Measurements from ENCODE around the gene PTPRN2. TPM values are rescaled to one million over a fixed set of nuclear protein-coding genes. Genes with fewer than 3 reads are reported as not detected.

Gene PTPRN2
- total and polyA plus RNA-seq, 5 experiments from 2014 or later, result 0.69 to 1.5 (median 0.99) TPM

DNA sequence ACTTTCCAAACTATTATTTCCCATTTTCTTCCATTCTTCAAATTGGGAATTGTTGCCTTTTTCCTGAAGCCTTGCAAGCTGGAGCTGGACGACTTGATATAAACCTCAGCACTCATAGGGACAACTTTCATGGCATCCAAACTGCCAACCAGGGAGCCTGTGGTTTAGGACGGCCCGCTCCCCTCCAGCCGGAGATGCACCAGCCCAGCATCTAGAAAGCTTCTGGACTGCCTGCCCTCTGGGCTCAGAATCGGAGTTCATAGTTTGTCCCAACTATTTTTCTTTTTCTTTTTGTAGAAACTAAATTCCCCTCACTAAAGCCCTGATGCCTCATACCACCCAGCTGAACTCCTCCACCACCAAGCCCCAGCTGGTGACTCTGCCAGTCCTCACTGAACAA is 1050.6 kb downstream of the PTPRN2 start:
- POLR2A ChIA-PET, result no interaction called here
- Mint-ChIP-seq H3K9me3 (peaks cover 2 to 23% (median 14%) of the 10 kb centered on the region in 9 donors), H3K27ac (no peak overlapping the region), H3K4me3 (no peak overlapping the region), H3K4me1 (no peaks in the 10 kb centered on the region), H3K36me3 (peaks cover 0 to 15% (median 10%) of the 10 kb centered on the region in 3 donors), H3K27me3 (peaks cover 0 to 20% (median 3%) of the 10 kb centered on the region in 5 donors)
- no peak for DNase-seq
- no peak for ATAC-seq

DNA sequence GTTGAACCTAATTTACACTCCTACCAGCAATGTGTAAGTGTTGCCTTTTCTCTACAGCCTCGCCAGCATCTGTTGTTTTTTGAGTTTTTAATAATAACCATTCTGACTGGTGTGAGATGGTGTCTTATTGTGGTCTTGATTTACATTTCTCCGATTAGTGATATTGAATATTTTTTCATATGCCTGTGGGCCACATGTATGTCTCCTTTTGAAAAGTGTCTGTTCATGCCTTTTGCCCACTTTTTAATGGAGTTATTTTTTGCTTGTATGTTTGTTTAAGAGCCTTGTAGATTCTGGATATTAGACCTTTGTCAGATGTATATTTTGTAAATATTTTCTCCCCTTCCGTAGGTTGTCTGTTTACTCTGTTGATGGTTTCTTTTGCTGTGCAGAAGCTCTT is 1055.6 kb downstream of the PTPRN2 start:
- no peak for DNase-seq
- POLR2A ChIA-PET, result no interaction called here
- Mint-ChIP-seq H3K27ac (no peak overlapping the region), H3K4me3 (no peak overlapping the region), H3K4me1 (no peaks in the 10 kb centered on the region), H3K9me3 (peaks cover 2 to 29% (median 16%) of the 10 kb centered on the region in 9 donors), H3K27me3 (no peaks in the 10 kb centered on the region), H3K36me3 (peaks cover 0 to 21% (median 13%) of the 10 kb centered on the region in 3 donors)
- no peak for ATAC-seq

DNA sequence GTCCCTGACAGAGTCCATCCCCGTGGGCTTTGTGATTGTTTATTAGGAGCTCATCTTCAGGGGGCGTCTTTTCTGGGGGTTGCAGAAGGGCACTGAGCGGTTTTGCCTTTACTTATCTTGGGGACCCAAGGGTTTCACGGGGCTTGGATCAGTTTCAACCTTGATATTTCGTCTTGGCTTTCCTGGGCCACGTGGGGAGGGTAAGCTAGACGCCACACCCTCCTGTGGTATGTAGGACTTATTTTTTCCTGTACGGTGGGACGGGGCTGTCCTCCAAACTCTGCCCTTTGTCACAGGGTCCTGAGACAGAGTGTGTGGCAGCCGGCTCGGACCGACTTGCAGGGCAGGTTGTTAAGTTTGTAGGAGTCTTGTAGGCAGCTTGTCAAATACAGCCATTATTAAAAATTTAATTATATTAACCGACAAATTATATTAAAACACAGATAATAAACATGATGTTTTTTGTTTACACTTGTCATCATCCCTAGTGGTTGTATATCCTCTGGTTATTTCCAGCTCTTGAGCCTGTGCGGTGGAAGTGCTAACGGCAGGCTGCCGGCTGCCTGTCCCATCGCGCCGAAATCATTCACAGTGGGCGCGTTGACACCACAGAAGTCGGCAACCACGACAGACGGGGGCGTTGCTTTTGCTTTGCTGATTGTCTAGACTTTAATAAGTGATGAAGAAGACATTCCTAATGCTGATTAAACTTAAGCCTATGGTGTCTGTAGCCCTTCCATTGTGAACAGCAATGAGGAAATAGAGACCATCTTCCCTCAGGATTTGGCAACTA is 1057.7 kb downstream of the PTPRN2 start:
- H3K9me3 Mint-ChIP-seq, result peaks cover 2 to 29% (median 16%) of the 10 kb centered on the region in 9 donors
- POLR2A ChIA-PET, result interaction anchor here (1.2 kb wide), 1 partner anchor 83 kb away, joined by 4 read pairs; no protein-coding TSS in a partner anchor
- H3K36me3 Mint-ChIP-seq, result peaks cover 0 to 21% (median 13%) of the 10 kb centered on the region in 3 donors
- peaks cover 2 to 14% (median 2%) of the 10 kb centered on the region in 5 donors for H3K27me3 Mint-ChIP-seq
- peaks cover 0 to 4% (median 1%) of the 10 kb centered on the region in 4 donors for H3K4me1 Mint-ChIP-seq
- ATAC-seq, result no peak
- DNase-seq, result peak in 1 of 10 donors; percentile 28
- peak overlapping the region in 2 of 10 donors; percentile 36 to 62 for H3K27ac Mint-ChIP-seq
- no peak overlapping the region for H3K4me3 Mint-ChIP-seq

DNA sequence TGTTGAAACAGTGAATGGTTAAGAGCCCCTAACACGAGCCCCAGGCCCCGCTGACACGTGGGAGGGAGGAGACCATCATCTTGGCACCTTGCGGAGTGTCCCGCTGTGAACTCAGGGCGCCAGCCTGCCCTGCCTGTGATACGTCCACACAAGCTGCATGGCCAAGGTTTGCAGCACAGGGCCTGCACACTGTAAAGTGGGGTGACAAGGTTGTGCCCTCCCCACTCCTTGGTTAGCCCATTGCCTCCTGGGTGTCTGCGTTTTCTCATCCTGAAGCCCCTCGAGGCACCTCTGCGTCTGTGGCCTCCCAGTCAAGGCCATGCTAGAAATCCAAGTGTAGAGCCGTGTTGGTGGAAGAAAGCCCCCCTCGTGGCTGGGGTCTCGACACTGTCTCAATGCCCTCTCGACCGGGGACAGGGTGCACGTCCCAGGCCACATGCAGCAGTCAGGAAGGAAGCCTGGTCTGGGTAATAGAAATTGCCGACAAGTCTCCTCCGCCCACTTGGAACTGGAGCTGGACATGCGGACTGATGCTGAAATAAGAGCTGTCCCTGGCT is 1058.8 kb downstream of the PTPRN2 start:
- ATAC-seq, result no peak
- H3K36me3 Mint-ChIP-seq, result peaks cover 0 to 21% (median 13%) of the 10 kb centered on the region in 3 donors
- H3K27ac Mint-ChIP-seq, result no peak overlapping the region
- H3K9me3 Mint-ChIP-seq, result peaks cover 2 to 27% (median 15%) of the 10 kb centered on the region in 9 donors
- H3K4me3 Mint-ChIP-seq, result no peak overlapping the region
- POLR2A ChIA-PET, result interaction anchor here (1.2 kb wide), 1 partner anchor 84 kb away, joined by 4 read pairs; no protein-coding TSS in a partner anchor
- H3K4me1 Mint-ChIP-seq, result peaks cover 0 to 4% (median 1%) of the 10 kb centered on the region in 4 donors
- H3K27me3 Mint-ChIP-seq, result peaks cover 2 to 16% (median 4%) of the 10 kb centered on the region in 5 donors
- DNase-seq, result peak in 1 of 10 donors; percentile 49

DNA sequence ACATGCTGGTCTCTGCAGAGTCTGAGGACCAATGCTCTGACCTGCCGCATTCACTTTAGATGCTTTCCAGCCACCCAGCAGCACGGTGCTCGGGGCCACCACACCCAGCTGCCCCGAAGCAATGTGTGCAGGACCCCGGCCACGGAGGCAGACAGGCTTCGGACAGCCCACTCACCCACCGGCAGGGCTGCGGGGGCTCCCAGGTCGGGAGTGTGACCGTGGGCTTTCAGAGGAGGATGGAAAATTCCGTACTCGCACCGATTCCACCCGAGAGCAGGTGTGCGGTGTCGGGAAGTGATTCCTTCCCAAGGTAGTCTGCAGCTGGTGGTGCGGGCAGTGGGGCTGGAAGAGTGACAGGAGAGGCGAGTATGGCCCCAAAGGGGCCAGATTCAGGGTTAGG is 1059.9 kb downstream of the PTPRN2 start:
- Mint-ChIP-seq H3K4me1 (peaks cover 0 to 4% (median 1%) of the 10 kb centered on the region in 4 donors), H3K4me3 (no peak overlapping the region)
- POLR2A ChIA-PET, result no interaction called here

DNA sequence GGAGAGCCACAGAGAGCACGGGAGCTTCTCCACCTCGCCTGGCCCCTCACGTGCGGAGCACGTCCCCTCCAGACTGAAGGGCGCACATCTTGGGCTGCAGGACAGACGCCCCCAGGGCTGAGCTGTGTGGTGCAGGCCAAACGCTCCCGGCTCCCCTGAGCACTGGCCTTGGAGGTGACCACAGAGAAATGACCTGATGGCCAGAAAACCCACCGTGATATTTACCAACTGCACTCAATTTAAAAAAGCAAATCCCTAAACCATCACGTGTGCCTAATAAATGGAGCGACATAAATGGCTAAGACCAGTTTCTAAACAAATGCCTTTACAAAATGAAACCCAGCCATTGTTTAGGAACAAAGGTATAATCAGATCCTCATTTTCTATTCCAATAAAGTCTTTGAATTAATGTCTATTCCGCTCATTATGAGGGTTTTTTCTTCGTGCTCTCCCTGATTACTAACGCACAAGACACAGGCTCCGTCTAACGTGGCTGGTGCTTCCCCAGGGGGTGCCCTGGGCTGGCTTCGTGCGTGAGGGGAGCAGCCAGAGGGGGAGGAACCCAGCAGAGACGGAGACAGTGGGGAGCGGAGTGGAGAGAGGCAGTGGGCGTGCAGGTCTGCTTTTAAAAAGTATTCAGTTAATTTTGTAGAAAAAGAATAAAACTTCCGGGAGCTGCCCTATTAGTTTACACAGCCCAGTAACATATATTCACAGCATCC is 1060.5 kb downstream of the PTPRN2 start:
- Mint-ChIP-seq H3K4me3 (no peak overlapping the region), H3K27me3 (peaks cover 2 to 16% (median 4%) of the 10 kb centered on the region in 5 donors), H3K4me1 (peaks cover 0 to 4% (median 1%) of the 10 kb centered on the region in 4 donors), H3K27ac (no peak overlapping the region), H3K9me3 (peaks cover 0 to 9% (median 5%) of the 10 kb centered on the region in 9 donors), H3K36me3 (peaks cover 0 to 6% (median 5%) of the 10 kb centered on the region in 3 donors)
- DNase-seq (peak in 1 of 10 donors; percentile 48), ATAC-seq (no peak)
- POLR2A ChIA-PET, result no interaction called here

More for the DNA sequence above, 1059.9 kb downstream of the PTPRN2 start:
- peaks cover 0 to 12% (median 9%) of the 10 kb centered on the region in 3 donors for H3K36me3 Mint-ChIP-seq
- DNase-seq, result peak in 1 of 10 donors; percentile 37
- no peak overlapping the region for H3K27ac Mint-ChIP-seq
- no peak for ATAC-seq
- peaks cover 0 to 15% (median 9%) of the 10 kb centered on the region in 9 donors for H3K9me3 Mint-ChIP-seq
- H3K27me3 Mint-ChIP-seq, result peaks cover 2 to 16% (median 4%) of the 10 kb centered on the region in 5 donors

DNA sequence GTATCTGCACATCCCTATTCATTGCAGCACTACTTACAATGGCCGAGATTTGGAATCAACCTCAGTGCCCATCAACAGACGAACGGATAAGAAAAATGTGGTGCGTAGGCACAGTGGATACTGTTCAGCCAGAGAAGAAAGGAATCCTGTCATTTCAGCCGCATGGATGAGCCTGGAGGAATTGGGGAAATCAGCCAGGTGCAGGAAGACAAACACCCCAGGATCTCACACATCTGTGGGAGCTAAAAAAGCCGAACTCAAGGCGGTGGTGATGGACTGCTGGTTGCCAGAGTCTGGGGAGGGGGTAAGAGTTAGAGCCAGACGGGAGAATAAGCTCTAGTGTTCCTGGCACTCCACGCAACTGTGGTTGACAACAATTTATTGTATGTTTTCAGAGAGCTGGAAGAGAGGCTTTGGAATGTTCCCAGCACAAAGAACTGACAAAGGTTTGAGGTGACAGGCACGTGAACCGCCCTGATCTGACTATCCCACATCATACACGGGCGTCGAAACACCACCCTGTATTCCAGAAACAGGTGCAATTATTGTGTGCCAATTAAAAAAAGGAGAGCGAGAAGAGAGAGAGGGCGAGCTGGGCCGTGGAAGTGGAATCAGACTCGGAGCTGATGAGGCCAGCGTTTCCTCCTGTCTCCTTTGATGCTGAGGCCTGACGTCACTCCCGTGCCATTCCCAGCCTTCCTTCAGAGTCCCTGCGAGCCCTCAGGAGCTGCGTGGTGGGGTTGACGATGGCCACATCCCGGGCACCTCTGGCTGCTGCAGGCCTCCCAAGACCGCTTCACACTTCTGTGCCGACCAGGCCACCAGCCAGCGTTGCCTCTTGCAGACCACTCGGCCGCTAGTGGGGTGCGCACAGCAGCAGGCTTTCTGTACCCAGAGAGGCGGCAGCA is 1061.4 kb downstream of the PTPRN2 start:
- ATAC-seq (no peak), DNase-seq (no peak)
- H3K4me3 Mint-ChIP-seq, result no peak overlapping the region
- H3K4me1 Mint-ChIP-seq, result peaks cover 0 to 4% (median 1%) of the 10 kb centered on the region in 4 donors
- POLR2A ChIA-PET, result no interaction called here
- H3K27ac Mint-ChIP-seq, result no peak overlapping the region
- peaks cover 2 to 16% (median 4%) of the 10 kb centered on the region in 5 donors for H3K27me3 Mint-ChIP-seq
- H3K36me3 Mint-ChIP-seq, result no peaks in the 10 kb centered on the region
- H3K9me3 Mint-ChIP-seq, result peaks cover 0 to under 1% (median 0%) of the 10 kb centered on the region in 9 donors

DNA sequence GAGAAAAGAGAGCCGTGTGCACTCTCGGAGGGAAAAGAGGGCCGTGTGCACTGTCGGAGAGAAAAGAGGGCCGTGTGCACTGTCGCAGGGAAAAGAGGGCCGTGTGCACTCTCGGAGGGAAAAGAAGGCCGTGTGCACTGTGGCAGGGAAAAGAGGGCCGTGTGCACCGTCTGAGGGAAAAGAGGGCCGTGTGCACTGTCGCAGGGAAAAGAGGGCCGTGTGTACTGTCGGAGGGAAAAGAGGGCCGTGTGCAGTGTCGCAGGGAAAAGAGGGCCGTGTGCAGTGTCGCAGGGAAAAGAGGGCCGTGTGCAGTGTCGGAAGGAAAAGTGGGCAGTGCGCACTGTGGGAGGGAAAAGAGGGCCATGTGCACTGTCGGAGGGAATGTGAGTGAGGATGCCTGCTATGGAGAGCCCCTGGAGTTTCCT is 1062.1 kb downstream of the PTPRN2 start:
- H3K4me3 Mint-ChIP-seq, result no peak overlapping the region
- H3K9me3 Mint-ChIP-seq, result no peaks in the 10 kb centered on the region
- no peak for DNase-seq
- POLR2A ChIA-PET, result no interaction called here
- H3K4me1 Mint-ChIP-seq, result peaks cover 0 to 4% (median 1%) of the 10 kb centered on the region in 4 donors
- no peak overlapping the region for H3K27ac Mint-ChIP-seq
- H3K36me3 Mint-ChIP-seq, result no peaks in the 10 kb centered on the region
- no peak for ATAC-seq
- peaks cover 2 to 16% (median 6%) of the 10 kb centered on the region in 5 donors for H3K27me3 Mint-ChIP-seq

DNA sequence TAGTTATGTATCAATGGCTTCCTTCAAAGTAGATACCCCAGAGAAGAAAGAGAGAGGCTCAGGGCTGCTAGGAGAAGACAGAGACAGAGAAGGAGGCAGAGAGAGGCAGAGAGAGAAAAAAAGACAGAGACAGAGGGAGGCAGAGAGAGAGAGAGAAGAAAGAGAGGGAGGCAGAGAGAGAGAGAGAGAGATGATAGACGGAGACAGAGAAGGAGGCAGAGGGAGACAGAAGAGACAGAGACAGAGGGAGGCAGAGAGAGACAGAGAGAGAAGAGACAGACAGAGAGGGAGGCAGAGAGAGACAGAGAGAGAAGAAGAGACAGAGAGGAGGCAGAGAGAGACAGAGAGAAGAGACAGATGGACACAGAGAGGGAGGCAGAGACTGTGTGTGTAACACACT is 1062.9 kb downstream of the PTPRN2 start:
- Mint-ChIP-seq H3K27me3 (peaks cover 2 to 16% (median 6%) of the 10 kb centered on the region in 5 donors), H3K4me1 (peaks cover 0 to 4% (median 1%) of the 10 kb centered on the region in 4 donors), H3K4me3 (no peak overlapping the region), H3K9me3 (no peaks in the 10 kb centered on the region), H3K36me3 (no peaks in the 10 kb centered on the region), H3K27ac (peak overlapping the region in 4 of 10 donors; percentile 27 to 51 (median 40))
- DNase-seq, result no peak
- ATAC-seq, result no peak
- POLR2A ChIA-PET, result no interaction called here

DNA sequence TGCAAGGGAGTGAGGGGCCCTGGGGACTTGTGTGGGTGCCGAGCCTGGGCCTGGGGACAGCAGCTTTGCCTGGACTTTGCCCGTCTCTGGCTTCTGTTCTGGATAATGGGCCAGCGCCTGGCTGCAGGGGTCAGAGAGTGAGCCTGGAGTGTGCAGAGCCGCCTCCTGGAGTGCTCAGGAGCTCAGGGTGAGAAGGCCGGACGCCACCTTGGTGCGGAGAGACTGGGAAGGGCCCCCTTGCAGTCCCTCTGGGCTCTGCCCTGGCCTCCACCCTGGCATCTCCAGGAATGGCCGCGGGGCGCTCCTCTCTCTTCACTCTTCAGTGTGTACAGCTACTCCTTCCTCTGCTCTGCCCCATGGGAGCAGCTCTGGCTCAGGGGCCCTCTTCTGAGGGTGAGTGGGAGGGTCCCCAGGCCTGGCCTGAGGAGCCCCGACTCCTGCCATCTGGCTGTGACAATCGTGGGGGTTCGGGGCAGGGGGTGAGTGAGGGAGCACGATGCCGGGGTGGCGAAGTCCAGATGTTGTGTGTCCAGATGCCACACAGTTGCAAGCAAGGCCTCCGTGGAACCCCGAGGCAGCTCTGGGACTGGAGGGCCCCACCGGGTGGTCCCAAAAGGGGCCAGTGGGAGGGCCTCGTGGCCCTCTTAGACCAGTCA is 1063.7 kb downstream of the PTPRN2 start:
- Mint-ChIP-seq H3K27me3 (peaks cover 2 to 16% (median 6%) of the 10 kb centered on the region in 5 donors), H3K4me3 (no peak overlapping the region), H3K36me3 (no peaks in the 10 kb centered on the region), H3K4me1 (peaks cover 0 to 4% (median 1%) of the 10 kb centered on the region in 4 donors), H3K27ac (no peak overlapping the region), H3K9me3 (no peaks in the 10 kb centered on the region)
- peak in 1 of 10 donors; percentile 34 for DNase-seq
- ATAC-seq, result no peak
- POLR2A ChIA-PET, result interaction anchor here (0.7 kb wide), 1 partner anchor 50 kb away, joined by 3 read pairs; no protein-coding TSS in a partner anchor

DNA sequence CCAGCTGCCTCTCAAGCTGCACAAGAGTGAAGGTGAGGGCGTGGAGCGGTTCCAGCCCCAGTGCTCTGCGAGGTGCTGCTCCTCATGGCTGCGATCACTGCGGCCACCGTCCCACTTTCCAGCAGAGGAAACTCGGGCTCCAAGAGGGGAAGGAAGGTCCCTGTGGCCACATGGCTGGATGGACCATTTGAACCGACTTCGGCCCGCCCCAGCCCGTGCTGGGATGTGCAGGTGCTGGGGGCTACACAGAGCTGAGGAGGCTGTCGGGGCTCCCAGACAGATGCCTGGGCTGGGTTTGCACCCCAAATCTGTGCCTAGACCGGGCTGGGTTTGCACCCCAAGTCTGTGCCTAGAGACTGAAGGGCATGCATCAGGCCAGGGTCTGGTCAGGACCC is 1064.3 kb downstream of the PTPRN2 start:
- H3K9me3 Mint-ChIP-seq, result no peaks in the 10 kb centered on the region
- no peaks in the 10 kb centered on the region for H3K36me3 Mint-ChIP-seq
- peak overlapping the region in 1 of 10 donors; percentile 5 for H3K27ac Mint-ChIP-seq
- POLR2A ChIA-PET, result no interaction called here
- ATAC-seq, result no peak
- H3K4me3 Mint-ChIP-seq, result no peak overlapping the region
- no peak for DNase-seq
- H3K27me3 Mint-ChIP-seq, result peaks cover 2 to 16% (median 8%) of the 10 kb centered on the region in 5 donors
- H3K4me1 Mint-ChIP-seq, result peaks cover 0 to 4% (median 2%) of the 10 kb centered on the region in 4 donors

Measured in naive thymus-derived CD8-positive, alpha-beta T cell (primary cell).